Measurements from ENCODE around the gene MGAT4C. TPM values are rescaled to one million over a fixed set of nuclear protein-coding genes. Genes with fewer than 3 reads are reported as not detected.

The MGAT4C gene
- total RNA-seq, 4 donors from 2014 or later: under 0.01 to 2.5 (median 0.31) TPM

DNA sequence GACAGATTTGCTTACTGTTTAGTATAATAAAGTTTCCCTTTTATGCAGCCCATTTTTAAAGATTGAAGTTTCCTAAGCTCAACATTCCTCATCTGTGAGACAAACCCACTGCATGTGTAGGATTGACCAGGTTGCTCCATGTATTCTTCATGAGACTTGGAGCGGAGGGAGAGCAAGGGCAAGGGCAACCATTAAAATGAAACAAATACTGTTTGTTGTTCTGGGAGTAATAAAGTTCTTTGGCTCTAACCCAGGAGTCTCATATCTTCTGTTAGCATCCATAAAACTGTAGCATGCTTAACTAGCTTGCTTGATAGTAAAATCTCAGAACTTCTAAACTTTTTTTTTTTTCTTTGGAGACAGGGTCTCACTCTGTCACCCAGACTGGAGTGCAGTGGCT is 307.9 kb downstream of the MGAT4C start:
- TF ChIP-seq POLR2A (IDR thresholded peaks at IDR 0.05) (no peak), CTCF (IDR thresholded peaks at IDR 0.05) (no peak)
- intact Hi-C loops (cut with DNase I; ENCODE audit: low total_unique reads): no loop called here
- no peaks in the 10 kb centered on the region for H3K36me3 ChIP-seq

DNA sequence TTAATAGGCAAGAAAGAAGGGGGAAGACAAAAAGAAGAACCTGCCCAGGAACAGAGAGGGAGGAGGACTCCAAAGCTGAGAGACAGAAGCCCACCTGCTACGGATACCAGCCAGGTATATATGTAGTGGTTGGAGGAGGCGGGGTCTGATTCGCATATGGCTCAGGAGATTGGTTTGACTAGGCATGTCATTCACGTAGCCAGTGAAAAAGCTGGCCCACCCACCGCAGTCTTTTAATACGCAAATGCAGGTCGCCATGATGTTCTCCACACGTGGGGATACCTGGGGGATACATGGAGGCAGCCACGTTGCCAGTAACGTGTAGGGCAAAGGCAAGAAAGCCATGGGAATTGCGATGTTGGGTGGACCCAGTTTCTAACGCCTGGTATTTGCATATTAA is 308.9 kb downstream of the MGAT4C start:
- intact Hi-C loops (cut with DNase I; ENCODE audit: low total_unique reads): no loop called here
- DNase-seq: no peak
- TF ChIP-seq CTCF (IDR thresholded peaks at IDR 0.05): no peak
- no peak for TF ChIP-seq POLR2A (IDR thresholded peaks at IDR 0.05)
- H3K4me1 ChIP-seq: no peaks in the 10 kb centered on the region
- no peaks in the 10 kb centered on the region for H3K36me3 ChIP-seq
- H3K9me3 ChIP-seq: no peaks in the 10 kb centered on the region
- H3K27ac ChIP-seq: no peak overlapping the region
- no peaks in the 10 kb centered on the region for H3K27me3 ChIP-seq
- H3K4me3 ChIP-seq: no peak overlapping the region

More for the DNA sequence above, 307.9 kb downstream of the MGAT4C start:
- H3K4me1 ChIP-seq: no peaks in the 10 kb centered on the region
- DNase-seq: no peak
- H3K4me3 ChIP-seq: no peak overlapping the region
- no peak overlapping the region for H3K27ac ChIP-seq
- no peaks in the 10 kb centered on the region for H3K27me3 ChIP-seq
- no peaks in the 10 kb centered on the region for H3K9me3 ChIP-seq

GRCh38 chr12:85946375-85946774 is 309.8 kb downstream of the MGAT4C start:
- no peak for DNase-seq
- no peaks in the 10 kb centered on the region for H3K9me3 ChIP-seq
- no peaks in the 10 kb centered on the region for H3K36me3 ChIP-seq
- no peak for TF ChIP-seq CTCF (IDR thresholded peaks at IDR 0.05)
- no peak for TF ChIP-seq POLR2A (IDR thresholded peaks at IDR 0.05)
- no peaks in the 10 kb centered on the region for H3K4me1 ChIP-seq
- no peaks in the 10 kb centered on the region for H3K27me3 ChIP-seq
- H3K27ac ChIP-seq: no peak overlapping the region
- no peak overlapping the region for H3K4me3 ChIP-seq
- intact Hi-C loops (cut with DNase I; ENCODE audit: low total_unique reads): no loop called here

GRCh38 chr12:85927166-85927565 is 329.0 kb downstream of the MGAT4C start:
- H3K4me1 ChIP-seq: no peaks in the 10 kb centered on the region
- intact Hi-C loops (cut with DNase I; ENCODE audit: low total_unique reads): no loop called here
- H3K36me3 ChIP-seq: no peaks in the 10 kb centered on the region
- no peak overlapping the region for H3K27ac ChIP-seq
- H3K4me3 ChIP-seq: no peak overlapping the region
- no peak for TF ChIP-seq CTCF (IDR thresholded peaks at IDR 0.05)
- TF ChIP-seq POLR2A (IDR thresholded peaks at IDR 0.05): no peak
- H3K27me3 ChIP-seq: no peaks in the 10 kb centered on the region
- DNase-seq: no peak
- H3K9me3 ChIP-seq: no peaks in the 10 kb centered on the region

DNA sequence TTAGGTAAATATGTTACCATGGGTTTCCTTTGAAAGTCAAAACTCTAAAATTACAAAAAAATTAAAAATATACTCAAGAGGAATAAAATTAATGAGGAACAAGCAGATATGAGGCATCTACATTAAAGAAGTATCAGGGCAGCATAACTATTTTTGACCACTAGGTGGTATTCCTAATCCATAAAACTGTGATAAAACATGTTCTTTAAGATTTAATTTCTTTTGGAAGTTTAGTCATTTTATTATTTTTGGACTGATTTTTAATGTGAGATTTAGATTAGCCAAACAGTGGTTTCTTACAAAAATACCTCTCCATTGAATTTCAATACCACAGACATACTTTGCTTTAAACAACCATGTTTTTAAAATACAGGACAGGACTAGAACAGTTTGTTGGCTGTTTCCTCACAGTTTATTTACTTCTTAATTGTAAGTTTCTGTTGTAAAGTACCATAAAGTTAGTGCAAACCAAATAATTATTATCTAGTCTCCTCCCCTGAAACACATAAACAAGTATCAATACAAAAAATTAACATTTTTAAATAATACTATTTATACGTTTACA is 332.3 kb downstream of the MGAT4C start:
- DNase-seq: no peak
- Histone ChIP-seq H3K4me3 (no peak overlapping the region), H3K4me1 (no peaks in the 10 kb centered on the region), H3K27ac (no peak overlapping the region), H3K27me3 (no peaks in the 10 kb centered on the region), H3K9me3 (no peaks in the 10 kb centered on the region), H3K36me3 (no peaks in the 10 kb centered on the region)
- TF ChIP-seq POLR2A (IDR thresholded peaks at IDR 0.05) (no peak), CTCF (IDR thresholded peaks at IDR 0.05) (peak in 3 of 4 experiments; percentile 7 to 19 (median 14))
- intact Hi-C loops (cut with DNase I; ENCODE audit: low total_unique reads): no loop called here
